NOMO-1 (cell line): Measurements from ENCODE around the gene WIPF2.
"Not testable (repeated sequence)": the region's sequence is repeated elsewhere in the genome, so short reads cannot be mapped to it uniquely, and the experiment has no call there.

Experiments
- DNase-seq, 2 experiments: peaks; one replicate each; lab custom pipeline; 2025; ENCODE audit not compliant: unreplicated experiment in 2 of 2; lab: John Stamatoyannopoulos, UW

Gene WIPF2

DNA sequence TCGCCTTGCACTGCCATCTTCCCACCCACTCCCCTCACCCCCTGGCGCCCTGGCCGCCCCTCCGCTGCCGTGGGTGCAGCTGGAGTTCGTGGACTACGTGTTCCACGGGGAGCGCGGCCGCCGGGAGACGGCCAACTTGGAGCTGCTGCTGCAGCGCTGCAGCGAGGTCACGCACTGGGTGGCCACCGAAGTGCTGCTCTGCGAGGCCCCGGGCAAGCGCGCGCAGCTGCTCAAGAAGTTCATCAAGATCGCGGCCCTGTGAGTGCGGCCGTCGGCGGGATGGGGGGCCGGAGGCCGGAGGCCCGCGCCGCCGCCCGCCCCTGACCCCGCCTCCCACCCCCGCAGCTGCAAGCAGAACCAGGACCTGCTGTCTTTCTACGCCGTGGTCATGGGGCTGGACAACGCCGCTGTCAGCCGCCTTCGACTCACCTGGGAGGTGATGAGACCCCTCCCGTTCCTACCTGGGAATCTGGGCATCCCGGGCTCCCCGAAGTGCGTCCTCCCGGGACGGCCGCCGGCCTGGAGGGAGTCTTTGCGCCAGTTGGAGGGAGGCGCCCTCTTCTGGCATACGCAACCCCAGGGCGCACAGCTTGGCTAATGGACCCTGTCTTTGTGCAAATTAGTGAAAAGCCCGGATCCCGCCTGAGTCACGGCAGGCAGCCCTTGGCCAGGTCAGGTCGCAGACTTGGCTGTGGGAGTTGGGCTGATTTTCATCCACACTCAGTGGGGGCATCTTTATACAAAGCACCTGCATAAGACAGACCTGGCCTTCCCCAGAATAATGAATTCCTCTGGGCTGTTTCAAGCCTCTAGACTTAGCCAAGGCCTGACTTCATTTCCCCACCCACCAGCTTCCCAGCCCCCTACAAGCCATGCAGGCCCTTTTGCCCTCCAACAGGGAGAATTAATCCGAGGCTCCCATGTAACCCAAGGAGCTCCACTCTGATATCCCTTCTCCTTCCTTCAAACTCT, 27.6 kb upstream of the WIPF2 start:
- peak; percentile 54 to 69 for DNase-seq

DNA sequence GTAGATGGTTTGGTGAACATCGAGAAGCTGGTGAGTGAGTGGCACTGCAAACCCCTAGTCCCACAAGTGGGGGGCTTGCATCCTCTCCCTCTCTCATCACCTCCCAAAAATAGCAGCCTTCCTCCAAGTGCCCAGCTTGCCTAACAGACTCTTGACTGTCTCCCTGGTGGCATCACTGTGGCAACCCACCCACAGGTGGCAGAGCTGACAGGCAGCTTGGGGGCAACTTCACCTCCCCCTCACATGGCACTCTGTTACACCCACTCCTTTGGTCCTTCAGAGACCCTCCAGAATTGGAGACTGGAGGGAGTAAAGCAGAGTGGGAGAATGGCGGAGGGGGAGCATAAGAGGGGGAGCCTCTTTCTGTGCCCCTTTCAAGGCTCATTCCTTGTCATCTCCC, 26.1 kb upstream of the WIPF2 start:
- DNase-seq, result no peak

GRCh38 chr17:40194821-40195220, 24.3 kb upstream of the WIPF2 start:
- no peak for DNase-seq

DNA sequence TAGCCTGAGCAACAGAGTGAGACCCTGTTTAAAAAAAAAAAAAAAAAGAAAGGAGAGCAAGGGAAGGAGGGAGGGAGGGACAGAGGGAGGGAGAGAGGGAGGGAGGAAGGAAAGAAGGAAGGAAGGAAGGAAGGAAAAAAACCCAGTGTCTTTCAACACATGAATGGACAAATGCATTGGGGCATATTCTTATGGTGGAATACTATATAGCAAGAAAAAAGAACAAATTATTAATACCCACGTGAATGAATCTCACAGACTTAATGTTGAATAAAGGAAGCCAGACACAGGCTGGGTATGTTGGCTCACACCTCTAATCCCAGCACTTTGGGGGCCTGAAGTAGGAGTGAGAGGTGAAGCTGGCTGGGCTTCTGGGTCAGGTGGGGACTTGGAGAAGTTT, 21.6 kb upstream of the WIPF2 start:
- DNase-seq, result no peak

- not testable (repeated sequence) for DNase-seq
Observed at GRCh38 chr17:40197965-40198456, 21.1 kb upstream of the WIPF2 start.

DNA sequence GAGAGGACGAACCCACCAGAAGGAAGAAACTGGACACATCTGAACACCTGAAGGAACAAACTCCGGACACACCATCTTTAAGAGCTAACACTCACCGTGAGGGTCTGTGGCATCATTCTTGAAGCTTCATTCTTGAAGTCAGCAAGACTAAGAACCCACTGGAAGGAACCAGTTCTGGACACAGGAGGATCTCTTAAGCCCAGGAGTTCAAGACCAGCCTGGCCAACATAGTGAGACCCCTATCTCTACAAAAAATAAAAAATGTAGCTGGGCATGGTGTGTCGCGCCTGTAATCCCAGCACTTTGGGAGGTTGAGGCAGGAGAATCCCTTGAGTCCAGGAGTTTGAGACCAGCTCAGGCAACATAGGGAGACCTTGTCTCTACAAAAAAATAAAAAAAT, 20.5 kb upstream of the WIPF2 start:
- no peak for DNase-seq

DNA sequence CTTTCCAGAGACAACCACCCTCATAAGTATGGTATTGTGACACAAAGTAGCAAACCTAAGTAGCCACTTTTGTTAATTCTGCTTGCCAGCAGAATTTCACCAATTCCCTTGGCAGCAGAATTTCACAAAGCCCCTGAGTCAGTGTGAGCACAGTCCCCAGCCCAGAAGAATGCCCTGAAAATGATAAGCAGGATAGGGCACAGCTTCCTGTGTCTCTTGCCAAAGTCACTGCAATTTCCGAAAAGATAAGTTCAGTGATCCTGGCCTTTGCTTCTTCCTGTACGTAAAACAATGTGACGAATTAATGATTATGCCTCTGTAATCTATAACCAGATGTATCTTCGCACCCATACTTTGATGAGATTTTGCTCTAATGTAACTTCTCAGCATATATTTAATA, 16.0 kb upstream of the WIPF2 start:
- no peak for DNase-seq

- peak in 1 of 2 experiments; percentile 38 for DNase-seq
Observed at GRCh38 chr17:40206193-40206592, 12.9 kb upstream of the WIPF2 start.

DNA sequence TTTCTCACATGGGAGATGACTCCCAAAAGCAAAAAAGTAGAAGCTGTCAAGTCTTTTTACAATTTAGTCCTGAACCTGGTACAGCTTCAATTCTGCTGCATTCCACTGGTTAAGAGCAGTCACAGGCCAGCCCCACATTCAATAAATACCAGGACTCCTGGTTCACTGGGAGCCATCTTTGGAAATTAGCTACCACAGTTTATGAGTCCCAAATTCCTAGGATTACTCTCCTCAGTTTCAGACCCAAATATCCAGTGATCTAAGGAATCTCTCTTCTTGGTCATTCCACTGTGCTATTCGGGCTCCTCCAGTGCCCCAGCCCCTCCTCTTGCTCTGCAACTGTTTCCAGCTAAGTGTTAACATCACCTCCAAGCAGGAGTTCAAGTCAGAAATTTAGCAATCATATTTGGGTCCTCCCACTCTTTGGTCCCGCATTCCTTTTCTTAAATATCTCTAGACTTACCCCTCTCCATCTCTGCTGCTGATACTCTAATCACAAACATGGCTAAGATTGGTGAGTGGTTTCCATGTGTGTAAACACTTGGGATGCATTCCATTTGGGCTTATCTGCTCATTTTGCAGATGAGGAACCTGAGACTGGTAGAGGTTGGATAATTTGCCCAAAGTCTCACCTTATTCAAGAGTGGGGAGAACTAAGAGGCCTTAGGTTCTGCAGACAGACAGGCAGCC, 9.6 kb upstream of the WIPF2 start:
- DNase-seq, result no peak

DNA sequence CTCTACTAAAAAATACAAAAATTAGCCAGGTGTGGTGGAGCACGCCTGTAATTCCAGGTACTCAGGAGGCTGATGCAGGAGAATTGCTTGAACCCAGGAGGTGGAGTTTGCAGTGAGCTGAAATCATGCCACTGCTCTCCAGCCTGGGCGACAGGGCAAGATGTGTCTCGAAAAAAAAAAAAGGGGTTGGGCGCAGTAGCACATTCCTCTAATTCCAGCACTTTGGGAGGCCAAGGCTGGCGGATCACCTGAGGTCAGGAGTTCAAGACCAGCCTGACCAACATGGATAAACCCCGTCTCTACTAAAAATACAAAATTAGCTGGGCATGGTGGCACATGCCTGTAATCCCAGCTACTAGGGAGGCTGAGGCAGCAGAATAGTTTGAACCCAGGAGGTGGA, 5.2 kb upstream of the WIPF2 start:
- not testable (repeated sequence) for DNase-seq

DNA sequence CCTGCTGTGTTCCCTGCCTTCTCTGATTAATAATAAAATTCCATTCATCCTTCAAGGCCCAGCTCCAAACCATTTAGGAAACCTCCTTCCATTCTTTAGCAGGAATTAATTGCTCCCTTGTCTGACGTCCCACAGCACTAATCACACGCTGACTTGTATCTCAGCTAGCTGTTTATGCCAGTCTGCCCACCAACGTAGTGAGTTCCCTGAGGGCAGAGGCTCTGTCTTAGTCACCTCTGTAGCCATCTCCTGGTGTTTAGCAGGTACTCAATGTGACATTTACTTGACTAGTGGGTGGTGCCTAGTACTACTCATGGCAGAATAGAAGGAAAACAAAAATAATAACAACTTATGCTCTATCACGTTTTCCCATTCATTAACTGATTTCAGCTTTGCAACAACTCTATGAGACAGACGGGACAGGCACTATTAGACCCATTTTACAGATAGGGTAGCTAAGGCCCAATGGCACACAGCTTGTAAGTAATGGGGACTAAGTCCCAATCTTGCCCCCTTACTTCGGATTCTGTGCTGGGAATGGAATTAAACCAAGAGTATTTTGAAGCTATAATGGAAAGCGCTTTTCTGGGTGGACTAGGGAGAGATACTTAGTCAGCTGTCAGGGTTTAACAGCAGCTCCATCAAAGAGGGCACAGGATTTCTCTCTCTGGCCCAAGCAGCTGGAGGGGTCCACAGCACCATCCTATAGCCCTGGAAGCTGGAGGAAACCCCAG, 931 bp upstream of the WIPF2 start:
- DNase-seq, result no peak

DNA sequence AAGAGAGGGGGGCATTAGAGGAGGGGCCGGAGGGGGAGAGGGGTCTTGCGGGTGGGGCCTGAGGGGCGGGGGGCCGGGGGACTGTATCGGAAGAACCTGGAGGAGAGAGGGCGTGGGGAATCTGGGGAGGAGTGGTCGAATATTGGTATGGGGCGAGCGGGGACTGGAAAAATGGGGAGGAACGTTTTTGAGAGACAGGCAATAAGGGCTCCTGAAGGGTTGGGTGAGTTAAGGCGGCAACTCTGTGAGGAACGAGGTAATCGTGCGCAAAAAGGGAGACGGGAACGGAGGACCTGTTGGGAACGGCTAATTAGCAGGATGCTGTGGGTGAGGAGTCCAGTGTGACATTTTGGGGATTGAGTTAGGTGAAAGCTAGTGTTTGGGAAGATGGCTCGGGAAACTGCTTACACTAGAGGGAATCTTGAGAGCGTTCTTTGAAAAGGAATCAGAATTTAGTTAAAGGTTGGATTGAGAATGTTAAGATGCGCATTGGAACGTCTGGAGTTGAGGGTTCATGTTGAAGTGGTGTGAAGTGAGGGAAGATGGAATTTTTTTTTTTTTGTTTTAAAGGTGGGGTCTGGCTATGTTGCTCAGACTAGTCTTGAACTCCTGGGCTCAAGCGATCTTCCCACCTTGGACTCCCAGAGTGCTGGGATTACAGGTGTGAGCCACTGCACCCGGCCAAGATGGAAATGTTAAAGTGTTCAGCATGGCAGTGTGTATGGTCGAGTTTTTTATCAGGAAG, 662 bp downstream of the WIPF2 start:
- DNase-seq, result peak; percentile 48 to 51

DNA sequence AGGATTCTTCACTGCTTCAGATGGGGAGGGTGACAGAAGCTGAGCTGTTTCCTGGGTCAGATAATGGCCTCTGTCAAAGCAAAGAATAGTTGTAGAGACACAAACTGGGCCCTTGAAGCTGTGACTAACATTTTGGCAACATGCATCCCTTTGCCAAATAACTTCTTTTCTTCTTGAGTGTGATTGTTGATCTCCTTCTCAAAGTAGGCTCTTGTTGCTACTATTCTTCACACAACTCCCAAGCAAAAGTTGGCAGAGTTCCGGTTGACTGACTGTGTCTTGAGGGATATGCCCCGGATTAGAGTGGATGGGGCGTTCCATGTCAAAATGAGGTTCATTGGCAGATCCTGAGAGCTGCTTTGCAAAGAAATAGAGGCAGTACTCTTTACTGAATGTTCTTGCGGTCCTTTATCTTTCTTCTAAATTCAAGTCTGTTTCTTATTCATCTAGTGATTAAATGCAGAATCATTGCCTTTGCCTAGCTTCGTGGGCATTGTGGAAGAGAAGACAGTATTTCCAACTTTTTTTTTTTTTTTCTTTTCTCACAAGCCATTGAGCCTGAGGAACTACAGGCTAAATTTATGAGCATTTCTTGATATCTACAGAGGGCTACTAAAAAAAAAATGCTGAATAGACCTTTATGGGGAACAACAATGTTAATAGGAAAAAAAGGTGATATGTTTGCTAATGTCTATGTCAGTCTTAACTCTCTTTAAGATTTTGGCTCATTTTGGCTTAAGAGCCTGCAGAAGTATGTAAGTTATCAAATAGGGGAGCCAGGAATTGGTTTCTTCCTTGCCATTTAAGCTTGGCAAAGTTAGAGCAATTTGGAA, 5.8 kb downstream of the WIPF2 start:
- no peak for DNase-seq

- DNase-seq, result not testable (repeated sequence)
Observed at GRCh38 chr17:40229146-40229545, 10.0 kb downstream of the WIPF2 start.

- no peak for DNase-seq
Observed at GRCh38 chr17:40230670-40231069, 11.6 kb downstream of the WIPF2 start.

- not testable (repeated sequence) for DNase-seq
Observed at GRCh38 chr17:40231928-40232327, 12.8 kb downstream of the WIPF2 start.

GRCh38 chr17:40241252-40241834, 22.2 kb downstream of the WIPF2 start:
- DNase-seq, result no peak

GRCh38 chr17:40242774-40243173, 23.7 kb downstream of the WIPF2 start:
- DNase-seq, result no peak

- no peak for DNase-seq
Observed at GRCh38 chr17:40243761-40244160, 24.7 kb downstream of the WIPF2 start.
